Measurements from ENCODE around the gene LACTBL1. TPM values are rescaled to one million over a fixed set of nuclear protein-coding genes. Genes with fewer than 3 reads are reported as not detected.

Gene LACTBL1
- total RNA-seq, 1 donor from 2014 or later: not detected

DNA sequence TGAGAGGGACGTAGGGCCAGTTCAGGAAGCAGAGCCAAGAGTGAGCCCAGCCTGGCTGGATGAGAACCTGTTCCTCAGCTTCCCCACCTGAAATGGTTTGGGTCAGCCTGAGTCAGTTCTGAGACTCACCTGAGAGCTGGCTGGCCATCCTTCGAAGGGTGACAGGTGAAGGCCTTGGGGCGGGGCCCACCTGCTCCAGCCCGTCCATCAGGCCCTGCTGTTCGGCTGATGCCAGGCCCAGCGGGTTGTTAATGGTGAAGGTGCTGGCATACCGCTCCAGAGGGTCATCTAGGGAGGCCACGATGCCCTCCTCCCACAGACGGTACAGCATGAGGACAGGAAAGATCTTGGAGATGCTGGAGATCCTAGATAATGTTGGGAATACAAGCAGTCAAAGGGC is 14.1 kb downstream of the LACTBL1 start:
- no peak overlapping the region for H3K4me3 ChIP-seq (ENCODE audit: low read depth, low read length)
- no peaks in the 10 kb centered on the region for H3K36me3 ChIP-seq (ENCODE audit: control insufficient read depth, insufficient read depth, low read length)
- TF ChIP-seq, protein P1, sequence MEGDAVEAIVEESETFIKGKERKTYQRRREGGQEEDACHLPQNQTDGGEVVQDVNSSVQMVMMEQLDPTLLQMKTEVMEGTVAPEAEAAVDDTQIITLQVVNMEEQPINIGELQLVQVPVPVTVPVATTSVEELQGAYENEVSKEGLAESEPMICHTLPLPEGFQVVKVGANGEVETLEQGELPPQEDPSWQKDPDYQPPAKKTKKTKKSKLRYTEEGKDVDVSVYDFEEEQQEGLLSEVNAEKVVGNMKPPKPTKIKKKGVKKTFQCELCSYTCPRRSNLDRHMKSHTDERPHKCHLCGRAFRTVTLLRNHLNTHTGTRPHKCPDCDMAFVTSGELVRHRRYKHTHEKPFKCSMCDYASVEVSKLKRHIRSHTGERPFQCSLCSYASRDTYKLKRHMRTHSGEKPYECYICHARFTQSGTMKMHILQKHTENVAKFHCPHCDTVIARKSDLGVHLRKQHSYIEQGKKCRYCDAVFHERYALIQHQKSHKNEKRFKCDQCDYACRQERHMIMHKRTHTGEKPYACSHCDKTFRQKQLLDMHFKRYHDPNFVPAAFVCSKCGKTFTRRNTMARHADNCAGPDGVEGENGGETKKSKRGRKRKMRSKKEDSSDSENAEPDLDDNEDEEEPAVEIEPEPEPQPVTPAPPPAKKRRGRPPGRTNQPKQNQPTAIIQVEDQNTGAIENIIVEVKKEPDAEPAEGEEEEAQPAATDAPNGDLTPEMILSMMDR (IDR thresholded peaks at IDR 0.05; ENCODE audit: insufficient read depth, low read length, poor library complexity, severe bottlenecking): no peak
- peaks cover 23% of the 10 kb centered on the region for H3K27me3 ChIP-seq (ENCODE audit: control insufficient read depth, insufficient read depth, low read length)
- DNase-seq (ENCODE audit: low read depth): no peak

DNA sequence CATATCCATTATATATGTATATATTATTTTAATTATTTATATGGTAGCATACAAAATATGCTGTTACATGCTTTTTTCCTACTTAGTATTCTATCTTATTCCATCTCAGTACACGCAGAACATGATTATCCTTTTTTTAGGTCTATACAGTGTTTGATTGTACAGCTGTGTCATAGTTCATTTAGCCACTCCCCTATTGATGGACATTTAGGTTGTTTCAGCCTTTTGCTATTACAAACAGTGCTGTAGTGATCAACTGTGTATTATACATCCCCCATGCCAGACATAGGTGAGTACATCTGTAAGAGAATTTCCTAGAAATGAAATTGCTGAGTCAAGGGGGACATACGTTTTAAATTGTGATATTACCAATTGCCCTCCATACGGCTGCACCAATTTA is 15.6 kb downstream of the LACTBL1 start:
- Histone ChIP-seq H3K4me3 (ENCODE audit: low read depth, low read length) (no peak overlapping the region), H3K36me3 (ENCODE audit: control insufficient read depth, insufficient read depth, low read length) (no peaks in the 10 kb centered on the region), H3K27me3 (ENCODE audit: control insufficient read depth, insufficient read depth, low read length) (peaks cover 30% of the 10 kb centered on the region)
- DNase-seq (ENCODE audit: low read depth): no peak
- TF ChIP-seq, protein P1 (IDR thresholded peaks at IDR 0.05; ENCODE audit: insufficient read depth, low read length, poor library complexity, severe bottlenecking): no peak

DNA sequence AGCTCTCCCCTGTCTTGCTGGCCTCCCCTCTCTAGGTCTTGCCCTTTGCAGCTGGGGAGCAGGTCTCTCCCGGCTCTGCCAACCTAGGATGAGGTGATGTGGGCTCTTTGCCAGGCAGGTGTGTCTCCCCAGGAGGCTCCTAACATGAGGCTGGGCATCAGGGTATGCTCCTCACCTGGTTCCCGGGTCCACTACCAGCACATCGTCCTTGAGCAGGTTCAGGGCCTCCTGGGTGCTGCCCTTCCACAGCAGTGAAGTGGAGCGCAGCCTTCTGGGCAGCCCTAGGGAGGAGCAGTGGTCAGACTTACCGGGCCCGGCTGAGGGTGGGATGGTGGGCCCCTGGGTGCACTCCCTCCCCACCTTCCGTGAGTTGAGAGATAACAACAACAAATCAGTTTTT is 17.5 kb downstream of the LACTBL1 start:
- Histone ChIP-seq H3K36me3 (ENCODE audit: control insufficient read depth, insufficient read depth, low read length) (no peaks in the 10 kb centered on the region), H3K27me3 (ENCODE audit: control insufficient read depth, insufficient read depth, low read length) (peaks cover 30% of the 10 kb centered on the region), H3K4me3 (ENCODE audit: low read depth, low read length) (no peak overlapping the region)
- no peak for DNase-seq (ENCODE audit: low read depth)
- TF ChIP-seq, protein P1 (IDR thresholded peaks at IDR 0.05; ENCODE audit: insufficient read depth, low read length, poor library complexity, severe bottlenecking): no peak

- H3K4me3 ChIP-seq (ENCODE audit: low read depth, low read length): no peak overlapping the region
- H3K36me3 ChIP-seq (ENCODE audit: control insufficient read depth, insufficient read depth, low read length): no peaks in the 10 kb centered on the region
- H3K27me3 ChIP-seq (ENCODE audit: control insufficient read depth, insufficient read depth, low read length): peaks cover 30% of the 10 kb centered on the region
- no peak for DNase-seq (ENCODE audit: low read depth)
- TF ChIP-seq, protein P1 (IDR thresholded peaks at IDR 0.05; ENCODE audit: insufficient read depth, low read length, poor library complexity, severe bottlenecking): no peak
These were observed 18.9 kb downstream of the LACTBL1 start for GRCh38 chr1:22953740-22954141.

DNA sequence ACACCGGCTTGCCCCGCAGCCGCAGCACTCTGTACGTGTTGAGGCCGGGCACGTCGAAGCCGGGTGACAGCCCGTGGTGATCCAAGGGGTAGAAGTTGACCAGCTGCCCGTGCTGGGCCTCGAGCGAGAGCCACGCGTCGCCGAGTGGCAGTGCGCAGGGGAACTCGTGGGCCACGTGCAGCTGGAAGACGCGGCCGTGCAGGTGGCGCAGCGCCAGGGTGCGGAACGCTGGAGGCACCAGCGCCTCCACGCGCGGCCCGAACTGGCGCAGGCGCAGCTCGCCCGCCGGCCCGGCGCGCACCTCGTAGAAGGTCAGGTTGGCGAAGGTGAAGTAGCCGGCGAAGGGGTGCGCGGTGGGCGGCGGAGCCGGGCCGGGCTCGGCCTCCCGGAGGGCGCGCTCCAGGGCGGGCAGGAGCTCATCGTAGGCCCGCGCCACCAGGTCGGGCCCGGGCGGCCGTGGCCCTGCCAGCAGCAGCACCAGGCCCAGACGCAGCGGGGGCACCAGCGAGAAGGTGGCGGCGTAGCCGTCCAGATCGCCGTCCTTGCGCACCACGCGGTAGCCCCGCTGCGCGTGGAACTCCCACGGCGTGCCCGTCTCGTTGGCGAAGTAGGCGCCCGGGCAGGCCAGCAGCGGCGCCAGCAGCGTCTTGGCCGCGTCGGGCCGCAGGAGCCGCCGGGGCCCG is 19.5 kb downstream of the LACTBL1 start:
- H3K36me3 ChIP-seq (ENCODE audit: control insufficient read depth, insufficient read depth, low read length): no peaks in the 10 kb centered on the region
- TF ChIP-seq, protein P1 (IDR thresholded peaks at IDR 0.05; ENCODE audit: insufficient read depth, low read length, poor library complexity, severe bottlenecking): no peak
- DNase-seq (ENCODE audit: low read depth): no peak
- H3K27me3 ChIP-seq (ENCODE audit: control insufficient read depth, insufficient read depth, low read length): peaks cover 30% of the 10 kb centered on the region
- H3K4me3 ChIP-seq (ENCODE audit: low read depth, low read length): no peak overlapping the region

GRCh38 chr1:22952694-22953056 is 20.0 kb downstream of the LACTBL1 start:
- DNase-seq (ENCODE audit: low read depth): no peak
- TF ChIP-seq, protein P1 (IDR thresholded peaks at IDR 0.05; ENCODE audit: insufficient read depth, low read length, poor library complexity, severe bottlenecking): no peak
- H3K4me3 ChIP-seq (ENCODE audit: low read depth, low read length): no peak overlapping the region
- peaks cover 30% of the 10 kb centered on the region for H3K27me3 ChIP-seq (ENCODE audit: control insufficient read depth, insufficient read depth, low read length)
- no peaks in the 10 kb centered on the region for H3K36me3 ChIP-seq (ENCODE audit: control insufficient read depth, insufficient read depth, low read length)

Measured in kidney epithelial cell (primary cell).